Sigmoid colon (tissue), 4 donors: ENCODE measurements around the gene RXRA.

ENCODE experiments used
- CTCF ChIP-seq, 4 experiments: fragments of 450-650 bp in 3 of 4; fragments of 200-600 bp in 1 of 4; IDR thresholded peaks; one replicate each; pipeline ENCODE4 v1.5.1; 2016 to 2019; ENCODE audit warnings: antibody characterized with exemption in 4 of 4, mild to moderate bottlenecking in 3 of 4, moderate library complexity in 2 of 4
- POLR2AphosphoS5 ChIP-seq, 4 donors: sonication (generic); formaldehyde crosslinking; IDR thresholded peaks; one replicate each; pipeline ENCODE4 v1.6.1; 2017; ENCODE audit warnings: antibody characterized with exemption in 4 of 4

GRCh38 chr9:134317790-134318414, 8.4 kb upstream of the RXRA start:
- TF ChIP-seq POLR2AphosphoS5 (IDR thresholded peaks at IDR 0.05), result no peak
- TF ChIP-seq CTCF (IDR thresholded peaks at IDR 0.05), result no peak
